Measurements from ENCODE around the gene FBLN2.

Gene FBLN2

DNA sequence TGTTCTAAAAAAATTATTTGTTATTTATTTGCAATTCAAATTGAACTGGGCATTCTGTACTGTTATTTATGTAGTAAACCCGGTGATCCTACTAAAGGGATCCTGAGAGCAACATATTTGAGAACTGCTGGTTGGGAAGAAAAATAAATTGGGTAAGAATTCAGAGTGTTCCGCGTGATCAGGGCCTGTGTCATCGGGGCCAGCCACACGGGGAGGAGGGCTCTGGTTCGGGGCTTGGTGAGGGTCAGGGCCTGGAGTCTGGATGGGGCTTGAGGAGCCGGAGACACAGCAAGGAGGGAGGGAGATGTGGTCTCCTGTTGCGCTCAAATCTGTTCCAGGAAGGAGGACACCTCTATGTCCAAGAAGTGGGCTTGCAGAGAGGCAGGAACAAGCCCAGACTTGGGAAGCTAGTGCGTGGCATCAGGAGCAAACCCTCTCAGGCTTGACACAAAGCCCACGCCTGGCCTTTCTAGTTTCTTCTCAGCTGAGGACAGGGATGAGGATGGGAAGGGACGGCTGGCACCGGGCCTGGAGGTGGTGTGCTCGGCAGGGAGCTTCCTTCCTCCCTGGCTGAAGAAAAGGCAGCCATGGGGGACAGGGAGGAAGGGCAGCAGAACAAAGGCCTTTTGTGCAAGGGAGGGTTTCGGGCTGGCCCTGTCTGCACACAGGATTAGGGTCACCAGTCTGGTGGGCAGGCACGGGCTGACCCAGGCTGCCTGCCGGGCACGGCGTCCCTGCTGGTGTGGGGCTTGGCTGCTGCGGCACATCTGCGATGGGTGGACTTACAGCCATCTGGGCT, 22.9 kb upstream of the FBLN2 start:
- no peak for DNase-seq (ENCODE audit: low read depth)

DNA sequence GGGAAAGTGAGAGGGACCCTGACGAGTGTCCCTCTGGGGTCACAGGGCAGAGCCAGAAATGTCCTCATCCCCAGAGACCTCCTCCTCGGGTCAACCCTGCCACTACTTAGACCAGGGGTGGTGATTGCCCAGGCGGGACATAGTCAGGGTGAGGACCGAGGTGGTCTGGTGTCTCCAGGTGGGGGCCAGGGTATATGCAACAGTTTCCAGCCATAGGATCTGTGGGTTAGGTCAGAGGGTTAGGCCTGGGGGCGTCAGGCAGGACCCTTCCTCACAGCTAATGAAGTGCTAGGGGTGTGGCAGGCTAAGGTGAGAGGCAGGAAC, 22.3 kb upstream of the FBLN2 start:
- Histone ChIP-seq H3K9ac (ENCODE audit: low read length) (peak overlapping the region; percentile 84), H3K27me3 (replicated peaks; ENCODE audit: control insufficient read depth, insufficient read depth, low read length) (no peaks in the 10 kb centered on the region), H3K4me3 (ENCODE audit: low read length) (no peak overlapping the region), H3K9me3 (ENCODE audit: control insufficient read depth, low read length) (no peaks in the 10 kb centered on the region), H3K36me3 (ENCODE audit: control insufficient read depth, insufficient read depth, low read length, severe bottlenecking) (no peaks in the 10 kb centered on the region), H3K4me1 (ENCODE audit: control insufficient read depth, insufficient read depth, low read length) (peaks cover 57% of the 10 kb centered on the region)
- DNase-seq (ENCODE audit: low read depth), result no peak

More for the DNA sequence above, 22.9 kb upstream of the FBLN2 start:
- H3K27me3 ChIP-seq (replicated peaks; ENCODE audit: control insufficient read depth, insufficient read depth, low read length), result no peaks in the 10 kb centered on the region
- no peak overlapping the region for H3K4me3 ChIP-seq (ENCODE audit: low read length)
- H3K9me3 ChIP-seq (ENCODE audit: control insufficient read depth, low read length), result no peaks in the 10 kb centered on the region
- peak overlapping the region; percentile 84 for H3K9ac ChIP-seq (ENCODE audit: low read length)
- peaks cover 51% of the 10 kb centered on the region for H3K4me1 ChIP-seq (ENCODE audit: control insufficient read depth, insufficient read depth, low read length)
- no peaks in the 10 kb centered on the region for H3K36me3 ChIP-seq (ENCODE audit: control insufficient read depth, insufficient read depth, low read length, severe bottlenecking)

DNA sequence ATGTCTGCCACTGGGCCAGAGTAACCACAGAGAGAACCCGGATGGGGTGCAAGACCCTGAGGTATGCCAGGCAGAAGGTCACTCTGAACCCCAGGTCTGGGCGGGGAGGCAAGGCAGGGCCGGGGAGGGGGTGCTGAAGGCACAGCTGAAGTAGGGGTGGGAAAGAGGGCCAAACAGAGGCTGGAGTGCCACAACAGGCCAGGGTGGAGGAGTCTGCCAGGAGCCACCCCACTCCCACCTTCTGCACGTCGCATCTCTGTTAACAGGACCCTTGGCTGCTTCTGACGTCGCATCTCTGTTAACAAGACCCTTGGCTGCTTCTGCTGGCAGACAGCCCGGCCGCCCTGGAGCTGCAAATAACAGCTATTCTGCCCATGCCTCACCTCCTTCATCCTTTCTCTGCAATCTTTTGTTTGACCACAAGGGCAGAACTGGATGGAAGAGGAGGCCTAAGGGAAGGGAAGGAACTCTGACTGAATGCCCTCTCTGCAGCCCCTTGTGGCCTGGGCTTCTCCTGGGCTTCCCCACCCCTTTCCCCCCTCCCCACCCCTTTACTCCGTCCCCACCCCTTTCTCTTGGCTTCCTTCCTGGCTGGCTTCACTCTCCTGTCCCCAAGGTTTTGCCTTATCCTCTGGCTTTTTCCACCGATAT, 20.6 kb upstream of the FBLN2 start:
- Histone ChIP-seq H3K27me3 (replicated peaks; ENCODE audit: control insufficient read depth, insufficient read depth, low read length) (no peaks in the 10 kb centered on the region), H3K9ac (ENCODE audit: low read length) (peak overlapping the region; percentile 69), H3K4me3 (ENCODE audit: low read length) (no peak overlapping the region), H3K4me1 (ENCODE audit: control insufficient read depth, insufficient read depth, low read length) (peaks cover 72% of the 10 kb centered on the region), H3K36me3 (ENCODE audit: control insufficient read depth, insufficient read depth, low read length, severe bottlenecking) (no peaks in the 10 kb centered on the region), H3K9me3 (ENCODE audit: control insufficient read depth, low read length) (no peaks in the 10 kb centered on the region)
- no peak for DNase-seq (ENCODE audit: low read depth)

DNA sequence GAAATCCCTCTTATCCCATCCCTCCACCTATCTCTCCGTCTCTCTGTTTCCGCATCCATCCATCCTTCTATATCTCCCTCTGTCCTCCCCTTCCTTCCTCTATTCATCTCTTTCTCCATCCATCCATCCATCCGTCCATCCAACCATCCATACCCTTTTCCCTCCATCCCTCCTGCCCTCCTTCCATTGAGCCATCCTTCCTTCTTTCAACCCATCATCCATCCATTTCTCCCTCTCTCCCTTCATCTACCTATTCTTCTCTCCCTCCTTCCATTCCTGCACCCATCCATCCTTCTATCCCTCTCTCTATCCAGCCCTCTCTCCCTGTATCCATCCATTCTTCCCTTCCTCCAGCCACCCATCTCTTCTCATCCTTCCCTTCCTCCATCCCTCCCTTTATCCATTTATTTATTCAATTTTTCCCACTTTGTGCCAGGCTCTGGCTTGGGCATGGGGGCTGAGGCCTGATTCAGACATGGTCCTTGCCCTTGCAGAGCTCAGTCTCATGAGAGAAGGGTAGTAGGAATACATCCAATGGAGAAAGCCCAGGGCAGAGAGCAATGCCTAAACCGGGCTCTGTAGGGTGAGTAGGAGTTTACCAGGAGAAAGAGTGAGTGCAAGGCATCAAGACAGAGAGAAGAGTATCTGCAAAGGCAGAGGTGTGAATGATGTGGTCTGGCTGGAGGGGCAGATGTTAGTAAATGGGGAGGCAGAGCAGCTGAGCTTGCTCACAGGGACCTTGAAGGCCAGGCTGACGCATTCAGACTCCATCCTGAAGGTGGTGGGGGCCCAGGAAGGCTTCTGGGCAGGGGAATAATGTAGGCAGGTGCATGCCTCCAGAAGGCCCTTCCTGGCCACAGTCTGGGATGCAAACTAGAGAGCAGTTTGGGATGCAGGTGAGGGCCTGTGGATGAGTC, 19.5 kb upstream of the FBLN2 start:
- no peak overlapping the region for H3K4me3 ChIP-seq (ENCODE audit: low read length)
- H3K27me3 ChIP-seq (replicated peaks; ENCODE audit: control insufficient read depth, insufficient read depth, low read length), result no peaks in the 10 kb centered on the region
- no peaks in the 10 kb centered on the region for H3K9me3 ChIP-seq (ENCODE audit: control insufficient read depth, low read length)
- DNase-seq (ENCODE audit: low read depth), result no peak
- H3K36me3 ChIP-seq (ENCODE audit: control insufficient read depth, insufficient read depth, low read length, severe bottlenecking), result no peaks in the 10 kb centered on the region
- H3K4me1 ChIP-seq (ENCODE audit: control insufficient read depth, insufficient read depth, low read length), result peaks cover 78% of the 10 kb centered on the region
- H3K9ac ChIP-seq (ENCODE audit: low read length), result peak overlapping the region; percentile 81

DNA sequence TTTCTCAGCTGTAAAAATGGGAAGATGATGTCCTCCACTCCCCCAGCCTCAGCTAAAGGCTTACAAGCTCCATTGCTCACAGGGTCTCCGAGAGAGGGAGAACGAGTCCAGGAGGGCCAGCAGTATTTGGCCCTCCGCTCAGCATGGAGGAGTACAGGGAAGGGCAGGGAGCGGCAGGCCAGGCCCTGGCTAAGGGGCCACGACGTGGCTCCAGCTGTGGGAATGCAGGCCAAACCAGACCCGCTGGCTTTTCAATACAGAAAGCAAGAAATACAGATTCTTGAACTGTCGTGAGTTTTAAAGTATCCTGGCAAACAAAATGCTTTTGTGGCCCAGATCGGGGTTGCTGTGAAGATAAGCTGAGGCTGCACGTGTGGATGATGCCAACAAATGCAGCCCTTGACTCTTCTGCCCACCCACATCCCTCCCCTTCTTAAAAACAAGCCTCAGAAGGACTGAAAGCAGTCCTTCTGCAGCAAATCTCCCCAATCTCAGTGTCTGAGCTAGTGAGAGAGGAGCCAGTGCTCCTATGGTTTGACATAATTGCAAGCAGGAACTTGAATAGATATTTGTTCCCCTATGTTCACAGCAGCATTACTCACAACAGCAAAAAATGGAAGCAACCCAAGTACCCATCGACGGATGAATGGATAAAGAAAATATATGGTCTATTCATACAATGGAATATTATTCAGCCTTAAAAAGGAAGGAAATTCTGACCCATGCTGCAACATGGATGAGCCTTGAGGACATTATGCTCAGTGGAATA, 18.5 kb upstream of the FBLN2 start:
- H3K27me3 ChIP-seq (replicated peaks; ENCODE audit: control insufficient read depth, insufficient read depth, low read length), result no peaks in the 10 kb centered on the region
- DNase-seq (ENCODE audit: low read depth), result no peak
- no peak overlapping the region for H3K4me3 ChIP-seq (ENCODE audit: low read length)
- peak overlapping the region; percentile 81 for H3K9ac ChIP-seq (ENCODE audit: low read length)
- H3K4me1 ChIP-seq (ENCODE audit: control insufficient read depth, insufficient read depth, low read length), result peaks cover 68% of the 10 kb centered on the region
- H3K36me3 ChIP-seq (ENCODE audit: control insufficient read depth, insufficient read depth, low read length, severe bottlenecking), result no peaks in the 10 kb centered on the region
- H3K9me3 ChIP-seq (ENCODE audit: control insufficient read depth, low read length), result no peaks in the 10 kb centered on the region

DNA sequence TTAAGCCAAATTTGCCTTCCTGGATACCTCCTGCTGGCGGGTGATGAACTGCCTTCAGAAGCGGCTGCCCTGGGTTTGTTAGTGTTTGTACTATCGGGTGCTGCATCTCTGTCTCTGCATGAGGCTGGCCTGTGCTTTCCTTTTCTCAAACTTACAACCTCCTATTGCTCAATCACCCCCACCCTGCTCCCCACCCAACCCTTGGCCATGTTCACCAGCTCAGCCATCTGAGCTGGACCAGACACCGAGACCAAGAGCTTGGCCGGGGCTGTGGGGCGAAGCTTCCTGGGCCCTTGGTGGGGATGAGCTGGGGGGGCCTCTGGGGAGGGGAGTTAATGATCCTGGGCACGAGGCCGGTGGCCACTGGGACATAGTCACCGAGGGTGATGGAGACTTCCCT, 16.8 kb upstream of the FBLN2 start:
- no peaks in the 10 kb centered on the region for H3K36me3 ChIP-seq (ENCODE audit: control insufficient read depth, insufficient read depth, low read length, severe bottlenecking)
- peaks cover 66% of the 10 kb centered on the region for H3K4me1 ChIP-seq (ENCODE audit: control insufficient read depth, insufficient read depth, low read length)
- H3K4me3 ChIP-seq (ENCODE audit: low read length), result no peak overlapping the region
- H3K27me3 ChIP-seq (replicated peaks; ENCODE audit: control insufficient read depth, insufficient read depth, low read length), result no peaks in the 10 kb centered on the region
- no peaks in the 10 kb centered on the region for H3K9me3 ChIP-seq (ENCODE audit: control insufficient read depth, low read length)
- DNase-seq (ENCODE audit: low read depth), result peak; percentile 60
- peak overlapping the region; percentile 59 for H3K9ac ChIP-seq (ENCODE audit: low read length)

DNA sequence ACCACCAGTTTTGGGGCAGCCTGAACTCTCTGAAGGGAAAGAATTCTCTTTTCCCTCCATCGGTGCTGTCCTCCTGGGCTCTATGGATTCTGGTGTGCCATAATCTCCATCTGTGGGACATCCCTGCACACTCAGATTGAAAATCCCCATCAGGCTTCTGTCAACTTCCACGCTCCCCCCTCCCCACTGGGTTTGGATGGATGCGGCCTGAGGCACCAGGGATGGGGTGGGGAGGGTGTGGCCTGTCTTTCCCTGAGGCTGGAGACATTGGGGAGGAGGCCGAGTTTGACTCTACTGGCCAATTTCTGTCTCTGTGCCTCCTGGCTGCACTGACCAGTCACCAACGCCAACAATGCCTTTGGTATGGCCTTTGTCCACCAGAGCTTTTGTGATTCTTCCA, 16.3 kb upstream of the FBLN2 start:
- peaks cover 71% of the 10 kb centered on the region for H3K4me1 ChIP-seq (ENCODE audit: control insufficient read depth, insufficient read depth, low read length)
- no peak for DNase-seq (ENCODE audit: low read depth)
- H3K27me3 ChIP-seq (replicated peaks; ENCODE audit: control insufficient read depth, insufficient read depth, low read length), result no peaks in the 10 kb centered on the region
- no peaks in the 10 kb centered on the region for H3K9me3 ChIP-seq (ENCODE audit: control insufficient read depth, low read length)
- H3K36me3 ChIP-seq (ENCODE audit: control insufficient read depth, insufficient read depth, low read length, severe bottlenecking), result no peaks in the 10 kb centered on the region
- H3K9ac ChIP-seq (ENCODE audit: low read length), result peak overlapping the region; percentile 59
- peak overlapping the region; percentile 26 for H3K4me3 ChIP-seq (ENCODE audit: low read length)

DNA sequence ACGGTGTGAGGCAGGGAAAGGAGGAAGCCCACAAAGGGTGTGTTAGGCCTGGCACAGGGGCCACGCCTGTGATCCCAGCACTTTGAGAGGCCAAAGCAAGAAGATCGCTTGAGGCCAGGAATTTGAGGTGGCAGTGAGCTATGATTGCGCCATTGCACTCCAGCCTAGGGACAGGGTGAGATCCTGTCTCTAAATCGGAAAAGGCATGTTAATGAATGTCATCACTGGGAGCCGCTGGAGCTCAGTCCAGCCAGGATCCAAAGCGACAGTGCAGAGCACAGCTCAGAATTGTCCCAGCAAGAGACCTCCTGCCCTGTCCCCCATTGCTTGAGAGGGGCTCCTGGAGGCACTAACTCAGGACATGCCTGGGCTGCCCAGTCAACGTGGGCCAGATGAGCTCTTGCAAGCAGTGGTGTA, 15.0 kb upstream of the FBLN2 start:
- Histone ChIP-seq H3K36me3 (ENCODE audit: control insufficient read depth, insufficient read depth, low read length, severe bottlenecking) (no peaks in the 10 kb centered on the region), H3K27me3 (replicated peaks; ENCODE audit: control insufficient read depth, insufficient read depth, low read length) (no peaks in the 10 kb centered on the region), H3K4me1 (ENCODE audit: control insufficient read depth, insufficient read depth, low read length) (peaks cover 81% of the 10 kb centered on the region), H3K9ac (ENCODE audit: low read length) (peak overlapping the region; percentile 59), H3K4me3 (ENCODE audit: low read length) (no peak overlapping the region), H3K9me3 (ENCODE audit: control insufficient read depth, low read length) (no peaks in the 10 kb centered on the region)
- no peak for DNase-seq (ENCODE audit: low read depth)

DNA sequence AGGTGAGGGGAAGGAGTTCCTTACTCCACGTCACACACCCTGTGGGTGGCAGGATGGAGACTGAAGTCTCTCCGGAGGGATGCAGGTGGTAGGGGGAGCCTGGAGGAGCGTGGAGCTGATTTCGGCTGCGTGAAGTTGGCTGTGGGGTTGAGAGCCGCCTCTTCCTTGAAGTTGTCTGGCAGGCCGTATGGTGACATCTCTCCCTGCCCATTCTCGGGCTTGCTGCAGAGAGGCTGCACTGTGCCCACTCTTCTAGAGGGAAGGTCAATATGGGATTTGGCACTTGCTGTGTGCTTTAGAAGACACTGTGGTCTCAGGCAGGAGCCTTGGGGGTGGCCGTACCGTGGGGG, 13.4 kb upstream of the FBLN2 start:
- DNase-seq (ENCODE audit: low read depth), result no peak
- Histone ChIP-seq H3K4me3 (ENCODE audit: low read length) (no peak overlapping the region), H3K9me3 (ENCODE audit: control insufficient read depth, low read length) (no peaks in the 10 kb centered on the region), H3K4me1 (ENCODE audit: control insufficient read depth, insufficient read depth, low read length) (peaks cover 81% of the 10 kb centered on the region), H3K36me3 (ENCODE audit: control insufficient read depth, insufficient read depth, low read length, severe bottlenecking) (no peaks in the 10 kb centered on the region), H3K27me3 (replicated peaks; ENCODE audit: control insufficient read depth, insufficient read depth, low read length) (no peaks in the 10 kb centered on the region), H3K9ac (ENCODE audit: low read length) (peak overlapping the region; percentile 78)

DNA sequence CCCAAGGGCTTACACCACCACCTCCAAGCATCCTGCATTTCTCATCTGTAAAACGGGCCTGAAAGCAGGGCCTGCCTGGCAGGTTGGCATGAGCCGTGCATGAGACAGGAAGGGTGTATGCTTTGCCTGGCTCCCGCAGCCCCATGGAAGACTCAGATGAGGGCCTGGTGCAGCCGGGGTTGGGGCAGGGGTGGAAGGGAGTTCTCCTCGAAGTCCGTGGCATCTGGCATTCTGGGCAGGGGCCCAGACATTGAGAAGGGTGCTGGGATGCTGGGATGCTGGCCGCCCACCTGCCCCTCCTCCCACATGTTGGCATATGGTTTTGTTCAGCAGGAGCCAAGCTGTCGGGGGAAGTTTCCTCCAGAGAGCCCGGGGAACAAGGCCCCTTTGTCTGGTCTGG, 13.0 kb upstream of the FBLN2 start:
- no peaks in the 10 kb centered on the region for H3K9me3 ChIP-seq (ENCODE audit: control insufficient read depth, low read length)
- peaks cover 83% of the 10 kb centered on the region for H3K4me1 ChIP-seq (ENCODE audit: control insufficient read depth, insufficient read depth, low read length)
- H3K36me3 ChIP-seq (ENCODE audit: control insufficient read depth, insufficient read depth, low read length, severe bottlenecking), result no peaks in the 10 kb centered on the region
- no peak overlapping the region for H3K4me3 ChIP-seq (ENCODE audit: low read length)
- H3K9ac ChIP-seq (ENCODE audit: low read length), result peak overlapping the region; percentile 78
- H3K27me3 ChIP-seq (replicated peaks; ENCODE audit: control insufficient read depth, insufficient read depth, low read length), result no peaks in the 10 kb centered on the region
- no peak for DNase-seq (ENCODE audit: low read depth)

Data from adipocyte (in vitro differentiated cells).